Stimulated activated CD4-positive, alpha-beta T cell treated with anti-CD3 and anti-CD28 coated beads, Interleukin-2, amount 100 ng/mL, for 24 hours (primary cell): Measurements from ENCODE around the gene EGFL7.
A peak's percentile ranks its signal among the peaks of the same experiment; 100 is the strongest.

Experiments used
- DNase-seq, 2 donors: peaks; one replicate each; pipeline ENCODE4 v3.0.0-alpha.2; 2020

Gene EGFL7

GRCh38 chr9:136673975-136674785 lies 11.5 kb downstream of the EGFL7 start:
- DNase-seq, result no peak

- no peak for DNase-seq
Measured at GRCh38 chr9:136674786-136675349, 12.2 kb downstream of the EGFL7 start.

GRCh38 chr9:136675477-136676296 lies 13.0 kb downstream of the EGFL7 start:
- DNase-seq, result no peak

- DNase-seq, result no peak
Measured at GRCh38 chr9:136676297-136676794, 13.6 kb downstream of the EGFL7 start.

GRCh38 chr9:136676920-136677686 lies 14.4 kb downstream of the EGFL7 start:
- DNase-seq, result no peak

- DNase-seq, result no peak
Measured at GRCh38 chr9:136678034-136678433, 15.3 kb downstream of the EGFL7 start.

GRCh38 chr9:136678624-136679023 lies 15.9 kb downstream of the EGFL7 start:
- DNase-seq, result no peak

GRCh38 chr9:136679431-136679941 lies 16.8 kb downstream of the EGFL7 start:
- DNase-seq, result no peak

- no peak for DNase-seq
Measured at GRCh38 chr9:136681029-136681428, 18.3 kb downstream of the EGFL7 start.

- no peak for DNase-seq
Measured at GRCh38 chr9:136681945-136682699, 19.4 kb downstream of the EGFL7 start.

- no peak for DNase-seq
Measured at GRCh38 chr9:136682710-136683109, 20.0 kb downstream of the EGFL7 start.

GRCh38 chr9:136683173-136683745 lies 20.5 kb downstream of the EGFL7 start:
- DNase-seq, result no peak

GRCh38 chr9:136683755-136684154 lies 21.0 kb downstream of the EGFL7 start:
- DNase-seq, result no peak

- DNase-seq, result no peak
Measured at GRCh38 chr9:136684339-136684738, 21.6 kb downstream of the EGFL7 start.

- no peak for DNase-seq
Measured at GRCh38 chr9:136684799-136685198, 22.1 kb downstream of the EGFL7 start.

- DNase-seq, result no peak
Measured at GRCh38 chr9:136685216-136685615, 22.5 kb downstream of the EGFL7 start.

- DNase-seq, result no peak
Measured at GRCh38 chr9:136685790-136686533, 23.2 kb downstream of the EGFL7 start.

- DNase-seq, result no peak
Measured at GRCh38 chr9:136686534-136686793, 23.7 kb downstream of the EGFL7 start.

GRCh38 chr9:136686794-136687711 lies 24.3 kb downstream of the EGFL7 start, which contains the start of gene AGPAT2:
TSS of gene AGPAT2 (minus strand) at chr9:136687457. CDS start at chr9:136687357, 100 bp downstream.
- DNase-seq, result peak; percentile 71 to 81
